Psoas muscle (tissue), 8 donors: ENCODE measurements around the gene INSC. TPM values are rescaled to one million over a fixed set of nuclear protein-coding genes. Genes with fewer than 3 reads are reported as not detected.

ENCODE experiments used
- ATAC-seq, 4 donors: fragments of 200-7000 bp; cut with Tn5 transposase; one replicate each; pipeline ENCODE4 v1.9.1; 2020; ENCODE audit warnings: moderate library complexity in 3 of 4, mild to moderate bottlenecking in 2 of 4
- DNase-seq, 2 donors: peaks; one replicate each; pipeline ENCODE4 v3.0.0-alpha.2; 2020
- H3K27ac ChIP-seq: fragments of 200-600 bp; one replicate; pipeline ENCODE4 v1.8.0; 2022
- H3K27me3 ChIP-seq, 3 donors: fragments of 200-600 bp in 1 of 3; one replicate each; pipeline versions ENCODE4 v1.6.1 to v1.8.0; 2013 to 2022; ENCODE audit warnings: low read length in 2 of 3, mild to moderate bottlenecking in 2 of 3, moderate library complexity in 1 of 3; ENCODE audit not compliant: insufficient read depth in 3 of 3
- H3K36me3 ChIP-seq, 2 donors: fragments of 200-600 bp in 1 of 2; one replicate each; pipeline versions ENCODE4 v1.6.1 to v1.8.0; 2013 to 2022; ENCODE audit warnings: low read depth in 1 of 2, mild to moderate bottlenecking in 1 of 2, moderate library complexity in 1 of 2; ENCODE audit not compliant: insufficient read depth in 1 of 2
- H3K4me1 ChIP-seq: fragments of 200-600 bp; one replicate; pipeline ENCODE4 v1.8.0; 2022
- H3K4me3 ChIP-seq: fragments of 200-600 bp; one replicate; pipeline ENCODE4 v1.8.0; 2022; ENCODE audit warnings: mild to moderate bottlenecking
- H3K9me3 ChIP-seq: fragments of 200-600 bp; one replicate; pipeline ENCODE4 v1.8.0; 2022
- WGBS, 3 donors: extraction: QIAGEN DNeasy Blood & Tissue Kit; methylation state at CpG; one replicate each; pipeline versions ENCODE4 v1.1.6 to v1.1.7; 2013; 5-methylcytosine and 5-hydroxymethylcytosine counted together
- intact Hi-C, 2 donors: fragments of 100-400 bp; cut with DNase I; formaldehyde crosslinking; loops; one replicate each; pipeline versions ENCODE4 v1.11.0 to v1.14.2; 2022
- polyA plus RNA-seq, 3 donors: library from polyadenylated mRNA; stranded (reverse); fragments of 200-250 nt; gene quantifications; one replicate each; pipeline ENCODE4 v1.2.3, GENCODE V29; 2013
- total RNA-seq, 4 donors: library from RNA; stranded (reverse); fragmentation: NEBNext Ultra II Directional in 2 of 4; extraction: Animal tissue kit (Norgen Biotek cat#: 25700) in 2 of 4; gene quantifications; one replicate each; pipeline versions ENCODE4 v1.2.1 to v1.2.4, GENCODE V29; 2021 to 2023
- TF ChIP-seq, protein P1 (sequence below): fragments of 200-600 bp; IDR thresholded peaks from one replicate; pipeline ENCODE4 v1.8.0; 2022; ENCODE audit warnings: antibody characterized with exemption
- donor health status: healthy with polysubstance abuse.
- donor health status: DM: no; HTN: no; CAD: no; lungs with moderate emphysema.
- donor health status: Bipolar disorder and iron deficiency.
- donor health status: healthy.
- donor health status: DM: yes; HTN: yes; CAD: no.
- donor health status: DM: no; HTN: no; CAD: no.
- donor health status: DM: no; HTN: no; CAD: no.
- donor health status: DM: yes; HTN: yes; CAD: no.

The INSC gene
- total and polyA plus RNA-seq, 7 donors = 0.04 to 1.2 TPM; not detected in 5

DNA sequence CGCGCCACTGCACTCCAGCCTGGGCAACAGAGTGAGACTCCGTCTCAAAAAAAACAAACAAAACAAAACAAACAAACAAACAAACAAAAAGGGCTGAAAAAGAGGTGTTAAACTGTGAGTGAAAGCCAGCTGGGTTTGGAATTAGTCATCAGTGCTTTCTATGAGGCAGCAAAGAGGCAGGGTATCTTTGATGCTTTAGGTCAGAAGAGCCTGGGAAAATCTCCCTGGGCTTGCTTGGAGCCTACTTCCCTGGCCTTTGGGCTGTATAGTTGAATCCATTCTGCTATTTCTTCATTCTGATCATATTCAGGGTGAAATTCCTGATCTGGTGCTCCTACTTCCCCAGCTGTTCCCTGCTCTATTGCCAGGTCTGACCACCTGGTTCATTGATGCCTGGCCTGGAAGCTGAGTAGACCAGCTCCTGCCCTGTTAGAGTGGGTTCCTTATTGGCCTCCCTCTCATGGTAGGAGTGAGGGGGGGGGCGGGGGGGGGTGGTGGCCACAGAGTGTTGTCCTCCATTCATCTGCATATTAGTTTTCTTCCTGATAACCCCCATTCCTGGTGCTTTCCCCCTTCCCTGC is 65.6 kb downstream of the INSC start:
- Histone ChIP-seq H3K27ac (no peak overlapping the region), H3K27me3 (peaks cover 0 to 3% (median 0%) of the 10 kb centered on the region in 3 donors), H3K4me1 (no peaks in the 10 kb centered on the region), H3K4me3 (no peak overlapping the region), H3K9me3 (no peaks in the 10 kb centered on the region), H3K36me3 (no peaks in the 10 kb centered on the region)
- intact Hi-C loops = no loop called here
- TF ChIP-seq, protein P1, sequence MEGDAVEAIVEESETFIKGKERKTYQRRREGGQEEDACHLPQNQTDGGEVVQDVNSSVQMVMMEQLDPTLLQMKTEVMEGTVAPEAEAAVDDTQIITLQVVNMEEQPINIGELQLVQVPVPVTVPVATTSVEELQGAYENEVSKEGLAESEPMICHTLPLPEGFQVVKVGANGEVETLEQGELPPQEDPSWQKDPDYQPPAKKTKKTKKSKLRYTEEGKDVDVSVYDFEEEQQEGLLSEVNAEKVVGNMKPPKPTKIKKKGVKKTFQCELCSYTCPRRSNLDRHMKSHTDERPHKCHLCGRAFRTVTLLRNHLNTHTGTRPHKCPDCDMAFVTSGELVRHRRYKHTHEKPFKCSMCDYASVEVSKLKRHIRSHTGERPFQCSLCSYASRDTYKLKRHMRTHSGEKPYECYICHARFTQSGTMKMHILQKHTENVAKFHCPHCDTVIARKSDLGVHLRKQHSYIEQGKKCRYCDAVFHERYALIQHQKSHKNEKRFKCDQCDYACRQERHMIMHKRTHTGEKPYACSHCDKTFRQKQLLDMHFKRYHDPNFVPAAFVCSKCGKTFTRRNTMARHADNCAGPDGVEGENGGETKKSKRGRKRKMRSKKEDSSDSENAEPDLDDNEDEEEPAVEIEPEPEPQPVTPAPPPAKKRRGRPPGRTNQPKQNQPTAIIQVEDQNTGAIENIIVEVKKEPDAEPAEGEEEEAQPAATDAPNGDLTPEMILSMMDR = no peak
- DNase-seq (no peak), ATAC-seq (no peak)
- WGBS, 3 donors = 70 to 80% (median 76%) methylated on average over 4 of the region's 4 CpGs

DNA sequence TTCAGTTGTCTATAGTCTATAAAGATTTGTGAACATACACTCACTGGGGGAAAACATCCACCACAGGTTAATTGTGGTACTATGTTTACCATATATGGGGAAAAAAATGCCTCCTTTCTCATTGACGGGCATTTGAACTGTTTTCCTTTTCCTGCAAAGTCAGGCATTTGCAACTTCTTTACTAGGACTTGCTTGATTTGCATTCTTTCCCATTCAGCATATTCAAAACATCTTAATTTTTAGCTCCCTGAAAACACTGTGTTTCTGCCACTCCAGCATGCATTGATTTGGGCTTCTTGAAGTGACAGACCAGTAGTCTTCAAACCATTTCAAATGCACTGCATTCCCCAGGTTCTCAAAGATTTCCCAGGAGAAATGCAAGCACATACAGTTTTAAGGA is 67.6 kb downstream of the INSC start:
- H3K9me3 ChIP-seq = no peaks in the 10 kb centered on the region
- no peaks in the 10 kb centered on the region for H3K27me3 ChIP-seq
- H3K4me1 ChIP-seq = no peaks in the 10 kb centered on the region
- TF ChIP-seq, protein P1 = no peak
- DNase-seq (no peak), ATAC-seq (no peak)
- no peak overlapping the region for H3K4me3 ChIP-seq
- WGBS, 3 donors = 78 to 91% (median 81%) methylated on average over 1 of the region's 1 CpG
- H3K36me3 ChIP-seq = no peaks in the 10 kb centered on the region
- intact Hi-C loops = no loop called here
- no peak overlapping the region for H3K27ac ChIP-seq

DNA sequence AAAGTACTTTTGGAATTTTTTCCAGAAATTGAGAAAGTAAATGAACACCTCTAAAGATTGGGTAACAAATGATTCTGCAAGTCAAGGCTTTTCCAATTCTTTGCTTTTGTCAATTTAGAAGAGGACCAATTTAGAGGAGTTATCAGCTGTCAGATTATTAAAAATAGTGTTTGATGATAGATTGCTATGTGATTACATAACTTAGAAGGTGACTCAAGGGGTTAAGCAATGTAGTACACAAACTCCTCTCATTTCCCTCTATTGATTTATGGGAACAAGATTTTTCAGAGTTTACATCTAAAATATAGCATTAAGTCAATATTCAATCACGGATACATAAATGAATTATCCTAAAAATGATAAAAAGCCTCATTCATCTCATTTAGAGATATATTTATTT is 70.3 kb downstream of the INSC start:
- H3K27me3 ChIP-seq = no peaks in the 10 kb centered on the region
- intact Hi-C loops = no loop called here
- no peaks in the 10 kb centered on the region for H3K9me3 ChIP-seq
- ATAC-seq (no peak), DNase-seq (no peak)
- no peaks in the 10 kb centered on the region for H3K4me1 ChIP-seq
- H3K4me3 ChIP-seq = no peak overlapping the region
- no peaks in the 10 kb centered on the region for H3K36me3 ChIP-seq
- WGBS, 3 donors = 84 to 95% (median 88%) methylated on average over 1 of the region's 1 CpG
- TF ChIP-seq, protein P1 = no peak
- no peak overlapping the region for H3K27ac ChIP-seq

DNA sequence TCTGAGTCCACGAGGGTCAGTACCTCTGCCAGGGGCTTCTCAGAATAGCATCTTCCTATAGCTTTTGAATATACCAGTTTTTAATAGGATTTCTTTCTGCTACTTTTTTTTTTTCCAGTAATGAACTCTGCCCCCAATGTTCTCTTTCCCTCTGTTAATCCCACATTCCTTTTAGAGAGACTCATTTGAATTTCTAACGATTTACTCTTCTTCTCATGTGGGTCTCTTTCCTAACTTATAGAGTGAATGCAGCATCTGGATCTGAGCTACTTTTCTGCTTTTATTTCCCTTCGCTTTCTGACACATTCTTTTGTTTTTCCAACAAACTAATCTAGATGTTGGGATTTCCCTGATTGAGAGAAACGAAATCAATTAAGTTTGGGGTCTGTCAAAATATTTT is 71.4 kb downstream of the INSC start:
- Histone ChIP-seq H3K27ac (no peak overlapping the region), H3K36me3 (no peaks in the 10 kb centered on the region), H3K4me3 (no peak overlapping the region), H3K4me1 (no peaks in the 10 kb centered on the region), H3K27me3 (no peaks in the 10 kb centered on the region), H3K9me3 (no peaks in the 10 kb centered on the region)
- intact Hi-C loops = no loop called here
- TF ChIP-seq, protein P1 = no peak
- 69 to 74% (median 70%) methylated on average over 4 of the region's 4 CpGs for WGBS, 3 donors
- ATAC-seq (no peak), DNase-seq (no peak)

DNA sequence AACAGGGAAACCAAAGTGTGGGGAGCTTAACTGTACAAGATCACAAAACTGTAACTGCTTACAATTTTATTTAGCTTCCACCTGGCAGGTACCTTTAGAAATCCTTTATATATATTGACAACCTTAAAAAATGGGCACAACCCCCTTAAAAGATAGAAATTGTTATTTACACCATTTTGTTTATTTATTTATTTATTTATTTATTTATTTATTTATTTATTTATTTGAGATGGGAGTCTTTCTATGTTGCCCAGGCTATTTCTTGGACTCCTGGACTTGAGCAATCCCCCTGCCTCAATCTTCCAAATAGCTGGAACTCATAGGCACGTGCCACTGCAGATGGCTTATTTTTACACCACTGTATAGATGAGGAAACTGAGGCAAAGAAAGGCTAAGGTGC is 74.5 kb downstream of the INSC start:
- ATAC-seq (no peak), DNase-seq (no peak)
- Histone ChIP-seq H3K4me1 (no peaks in the 10 kb centered on the region), H3K27me3 (no peaks in the 10 kb centered on the region), H3K4me3 (no peak overlapping the region), H3K9me3 (no peaks in the 10 kb centered on the region), H3K27ac (no peak overlapping the region), H3K36me3 (no peaks in the 10 kb centered on the region)
- 82 to 88% (median 85%) methylated on average over 1 of the region's 1 CpG for WGBS, 3 donors
- TF ChIP-seq, protein P1 = no peak
- intact Hi-C loops = no loop called here
